DOHH2 (cell line): ENCODE results near the gene SMC3.

Experiments used
- H3F3A ChIP-seq: fragments of 200-600 bp; sonication (generic), shearing (Covaris generic); 2 replicates; pipeline ENCODE4 v1.6.0; 2016; ENCODE audit warnings: antibody characterized with exemption, mild to moderate bottlenecking; ENCODE audit not compliant: control insufficient read depth, insufficient read depth
- H3K27ac ChIP-seq: fragments of 200-600 bp; sonication (generic); 2 replicates; pipeline ENCODE4 v1.5.1; 2014; ENCODE audit warnings: low read depth, mild to moderate bottlenecking, low read length, moderate library complexity
- H3K27me3 ChIP-seq: fragments of 200-600 bp; sonication (generic); 2 replicates; pipeline ENCODE4 v1.6.1; 2014; ENCODE audit warnings: mild to moderate bottlenecking, low read length, mixed read lengths; ENCODE audit not compliant: control insufficient read depth
- H3K36me3 ChIP-seq: fragments of 200-600 bp; sonication (generic); 2 replicates; pipeline ENCODE4 v1.6.1; 2014; ENCODE audit warnings: mild to moderate bottlenecking, low read length, moderate library complexity, mixed read lengths; ENCODE audit not compliant: control insufficient read depth
- H3K4me1 ChIP-seq: fragments of 200-600 bp; sonication (generic); 2 replicates; pipeline ENCODE4 v1.6.1; 2014; ENCODE audit warnings: mild to moderate bottlenecking, low read length, mixed read lengths; ENCODE audit not compliant: control insufficient read depth
- H3K4me2 ChIP-seq: fragments of 200-600 bp; sonication (generic); 2 replicates; pipeline ENCODE4 v1.6.0; 2014; ENCODE audit warnings: mild to moderate bottlenecking, low read length, moderate library complexity
- H3K4me3 ChIP-seq: fragments of 200-600 bp; sonication (generic); 2 replicates; pipeline ENCODE4 v1.5.1; 2014; ENCODE audit warnings: mild to moderate bottlenecking, low read length, mixed read lengths
- H3K79me2 ChIP-seq: fragments of 200-600 bp; sonication (generic); 2 replicates; pipeline ENCODE4 v1.6.1; 2014; ENCODE audit warnings: mild to moderate bottlenecking, low read length, mixed read lengths; ENCODE audit not compliant: control insufficient read depth
- H3K9me2 ChIP-seq: fragments of 200-600 bp; sonication (generic); replicated peaks from 2 replicates; pipeline ENCODE4 v1.6.1; 2014; ENCODE audit warnings: mild to moderate bottlenecking, low read length, mixed read lengths; ENCODE audit not compliant: control insufficient read depth
- H3K9me3 ChIP-seq: fragments of 200-600 bp; sonication (generic); 2 replicates; pipeline ENCODE4 v1.6.1; 2014; ENCODE audit warnings: antibody characterized with exemption, low read length, mixed read lengths; ENCODE audit not compliant: control insufficient read depth, insufficient read depth
- H4K20me1 ChIP-seq: fragments of 200-600 bp; sonication (generic); 2 replicates; pipeline ENCODE4 v1.6.0; 2014; ENCODE audit warnings: low read depth, mild to moderate bottlenecking, antibody characterized with exemption, low read length, moderate library complexity; ENCODE audit not compliant: control insufficient read depth, insufficient read depth
- CTCF ChIP-seq: fragments of 200-600 bp; sonication (generic); IDR thresholded peaks from one replicate; pipeline ENCODE4 v1.5.1; 2014; ENCODE audit warnings: antibody characterized with exemption, mild to moderate bottlenecking, low read depth, low read length; ENCODE audit not compliant: poor library complexity, severe bottlenecking
- EZH2phosphoT487 ChIP-seq: fragments of 200-600 bp; sonication (generic); IDR thresholded peaks from 2 replicates; pipeline ENCODE4 v1.6.1; 2017; ENCODE audit warnings: borderline replicate concordance, mild to moderate bottlenecking, antibody characterized with exemption, low read length, moderate library complexity, mixed read lengths

The SMC3 gene

DNA sequence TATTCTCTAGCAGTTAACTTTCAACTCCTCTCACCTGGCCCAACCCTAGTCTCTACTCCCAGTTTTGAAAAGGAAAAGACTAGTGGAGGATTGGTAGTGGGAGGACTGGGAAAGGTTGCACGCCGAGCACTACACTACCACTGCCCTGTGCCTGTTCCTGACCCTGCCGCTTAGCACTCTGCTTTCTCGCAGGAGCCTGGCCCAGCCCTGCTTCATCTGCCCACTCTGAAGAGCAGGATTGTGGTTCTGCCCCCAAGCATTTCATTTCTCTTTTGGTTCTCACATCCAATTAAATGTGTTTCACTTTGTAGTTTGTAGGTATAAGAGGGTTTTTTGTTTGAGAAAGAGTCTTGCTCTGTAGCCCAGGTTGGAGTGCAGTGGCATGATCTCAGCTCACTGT lies 45.1 kb downstream of the SMC3 start:
- Histone ChIP-seq H3K4me3 (no peak overlapping the region), H4K20me1 (no peaks in the 10 kb centered on the region), H3K27ac (no peak overlapping the region), H3K4me2 (no peak overlapping the region), H3K36me3 (no peaks in the 10 kb centered on the region), H3K9me3 (no peaks in the 10 kb centered on the region), H3F3A (peaks cover 6% of the 10 kb centered on the region), H3K27me3 (no peaks in the 10 kb centered on the region), H3K4me1 (peaks cover 33% of the 10 kb centered on the region), H3K79me2 (no peaks in the 10 kb centered on the region), H3K9me2 (no peaks in the 10 kb centered on the region)
- TF ChIP-seq EZH2phosphoT487 (no peak), CTCF (no peak)

GRCh38 chr10:110613341-110613995 lies 46.0 kb downstream of the SMC3 start:
- H3K4me3 ChIP-seq = peak overlapping the region; percentile 23
- no peaks in the 10 kb centered on the region for H3K9me2 ChIP-seq
- peaks cover 33% of the 10 kb centered on the region for H3K4me1 ChIP-seq
- no peaks in the 10 kb centered on the region for H3K36me3 ChIP-seq
- H3F3A ChIP-seq = peaks cover 3% of the 10 kb centered on the region
- no peaks in the 10 kb centered on the region for H3K79me2 ChIP-seq
- H3K9me3 ChIP-seq = no peaks in the 10 kb centered on the region
- no peaks in the 10 kb centered on the region for H4K20me1 ChIP-seq
- H3K27me3 ChIP-seq = no peaks in the 10 kb centered on the region
- H3K27ac ChIP-seq = no peak overlapping the region
- peak overlapping the region; percentile 44 for H3K4me2 ChIP-seq
- TF ChIP-seq EZH2phosphoT487 (no peak), CTCF (no peak)

GRCh38 chr10:110613996-110614495 lies 46.6 kb downstream of the SMC3 start:
- H3K27me3 ChIP-seq = no peaks in the 10 kb centered on the region
- H3K27ac ChIP-seq = no peak overlapping the region
- H3K4me3 ChIP-seq = peak overlapping the region; percentile 23; the same call in 1 of the 2 replicates
- no peaks in the 10 kb centered on the region; the same call in 1 of the 2 replicates for H3F3A ChIP-seq
- peaks cover 33% of the 10 kb centered on the region for H3K4me1 ChIP-seq
- TF ChIP-seq EZH2phosphoT487 (no peak), CTCF (no peak)
- no peaks in the 10 kb centered on the region for H3K9me2 ChIP-seq
- H4K20me1 ChIP-seq = no peaks in the 10 kb centered on the region
- no peaks in the 10 kb centered on the region for H3K9me3 ChIP-seq
- H3K36me3 ChIP-seq = no peaks in the 10 kb centered on the region
- H3K79me2 ChIP-seq = no peaks in the 10 kb centered on the region
- peak overlapping the region; percentile 44 for H3K4me2 ChIP-seq
